OCI-LY7 (cell line): ENCODE results near the gene S1PR1. TPM values are rescaled to one million over a fixed set of nuclear protein-coding genes. Genes with fewer than 3 reads are reported as not detected.

Source experiments
- BruUV-seq: library from RNA; stranded (reverse); fragments of 400-500 nt; replicated peaks from 2 replicates; lab custom pipeline; 2021; lab: Mats Ljungman, UMichigan
- CTCF ChIA-PET: fragments of 300-600 bp; sonication (Branson Sonifier 250); formaldehyde crosslinking; loops from one replicate; lab custom pipeline; 2022; ENCODE audit warnings: antibody characterized with exemption; ENCODE audit not compliant: unreplicated experiment; lab: Charles Lee
- POLR2A ChIA-PET: fragments of 300-600 bp; sonication (Branson Sonifier 250); formaldehyde crosslinking; loops from one replicate; lab custom pipeline; 2022; ENCODE audit warnings: antibody characterized with exemption; lab: Charles Lee
- DNase-seq: peaks from one replicate; pipeline ENCODE4 v3.0.0-alpha.2; 2015; ENCODE audit warnings: low spot score
- H2AFZ ChIP-seq: fragments of 200-600 bp; sonication (generic), shearing (Covaris generic); 2 replicates; pipeline ENCODE4 v1.6.1; 2014; ENCODE audit warnings: mild to moderate bottlenecking, antibody characterized with exemption, low read length, moderate library complexity
- H3K27ac ChIP-seq: fragments of 200-600 bp; sonication (generic); 2 replicates; pipeline ENCODE4 v1.5.1; 2014; ENCODE audit warnings: mixed run types, low read depth, mild to moderate bottlenecking, moderate library complexity, low read length, inconsistent platforms; ENCODE audit not compliant: poor library complexity, severe bottlenecking
- H3K36me3 ChIP-seq: fragments of 200-600 bp; sonication (generic); 2 replicates; pipeline ENCODE4 v1.6.1; 2014; ENCODE audit warnings: mild to moderate bottlenecking, antibody characterized with exemption, low read length, moderate library complexity, mixed read lengths; ENCODE audit not compliant: insufficient read depth
- H3K4me1 ChIP-seq: fragments of 200-600 bp; sonication (generic); 2 replicates; pipeline ENCODE4 v1.5.1; 2014; ENCODE audit warnings: mild to moderate bottlenecking, low read length; ENCODE audit not compliant: insufficient read depth, poor library complexity, severe bottlenecking
- H3K4me2 ChIP-seq: fragments of 200-600 bp; sonication (generic); 2 replicates; pipeline ENCODE4 v1.6.1; 2014; ENCODE audit warnings: mild to moderate bottlenecking, low read length
- H3K4me3 ChIP-seq: fragments of 200-600 bp; sonication (generic); 2 replicates; pipeline ENCODE4 v1.5.1; 2014; ENCODE audit warnings: mild to moderate bottlenecking, low read depth, low read length; ENCODE audit not compliant: poor library complexity, severe bottlenecking
- H3K79me2 ChIP-seq: fragments of 200-600 bp; sonication (generic); 2 replicates; pipeline ENCODE4 v1.6.1; 2016; ENCODE audit warnings: low read depth, mild to moderate bottlenecking, low read length, moderate library complexity, mixed read lengths; ENCODE audit not compliant: insufficient read depth
- H3K9me2 ChIP-seq: fragments of 200-600 bp; sonication (generic); 2 replicates; pipeline ENCODE4 v1.6.1; 2016; ENCODE audit warnings: mild to moderate bottlenecking, low read length, mixed read lengths; ENCODE audit not compliant: insufficient read depth
- H3K9me3 ChIP-seq: fragments of 200-600 bp; sonication (generic); 2 replicates; pipeline ENCODE4 v1.6.1; 2014; ENCODE audit warnings: mild to moderate bottlenecking, mixed run types, low read length, mixed read lengths
- H4K20me1 ChIP-seq: fragments of 200-600 bp; sonication (generic); 2 replicates; pipeline ENCODE4 v1.6.1; 2014; ENCODE audit warnings: mild to moderate bottlenecking, antibody characterized with exemption, low read length, moderate library complexity, mixed read lengths; ENCODE audit not compliant: insufficient read depth
- EZH2phosphoT487 ChIP-seq: fragments of 200-600 bp; sonication (generic); IDR thresholded peaks from 2 replicates; pipeline ENCODE4 v1.6.1; 2018; ENCODE audit warnings: low read depth, borderline replicate concordance, mild to moderate bottlenecking, mixed run types, antibody characterized with exemption, low read length, moderate library complexity, mixed read lengths
- intact Hi-C: fragments of 100-400 bp; cut with micrococcal nuclease; formaldehyde crosslinking; loops from one replicate; pipeline ENCODE4 v1.10.0; 2022; ENCODE audit not compliant: unreplicated experiment
- total RNA-seq, 2 experiments: library from RNA; depleted of rRNA in 1 of 2; stranded (reverse); fragments of >200 nt in 1 of 2; shearing (Covaris generic) in 1 of 2; gene quantifications; 2 replicates each; pipeline ENCODE4 v1.2.3, GENCODE V29; 2014 to 2022
- TF ChIP-seq, protein P1 (sequence below): fragments of 200-600 bp; sonication (generic); conservative IDR thresholded peaks from 2 replicates; pipeline ENCODE4 v1.5.1; 2014; ENCODE audit warnings: mild to moderate bottlenecking, antibody characterized with exemption, low read length, moderate library complexity, mixed read lengths

S1PR1 gene
- total RNA-seq, 2 experiments from 2014 or later = 0.41 TPM; not detected in 1

- H3K4me1 ChIP-seq = peaks cover 38% of the 10 kb centered on the region
- no peaks in the 10 kb centered on the region for H3K9me2 ChIP-seq
- peak overlapping the region; percentile 36 for H3K4me3 ChIP-seq
- peak; percentile 73 for DNase-seq
- no peaks in the 10 kb centered on the region for H3K36me3 ChIP-seq
- POLR2A ChIA-PET = interaction anchor here (0.6 to 1.2 kb wide), 7 partner anchors 8 to 213 kb away, joined by 3 to 6 read pairs (median 3); partner anchors contain the start of gene DPH5
- no TSS peak for BruUV-seq
- TF ChIP-seq EZH2phosphoT487 = no peak
- TF ChIP-seq, protein P1, sequence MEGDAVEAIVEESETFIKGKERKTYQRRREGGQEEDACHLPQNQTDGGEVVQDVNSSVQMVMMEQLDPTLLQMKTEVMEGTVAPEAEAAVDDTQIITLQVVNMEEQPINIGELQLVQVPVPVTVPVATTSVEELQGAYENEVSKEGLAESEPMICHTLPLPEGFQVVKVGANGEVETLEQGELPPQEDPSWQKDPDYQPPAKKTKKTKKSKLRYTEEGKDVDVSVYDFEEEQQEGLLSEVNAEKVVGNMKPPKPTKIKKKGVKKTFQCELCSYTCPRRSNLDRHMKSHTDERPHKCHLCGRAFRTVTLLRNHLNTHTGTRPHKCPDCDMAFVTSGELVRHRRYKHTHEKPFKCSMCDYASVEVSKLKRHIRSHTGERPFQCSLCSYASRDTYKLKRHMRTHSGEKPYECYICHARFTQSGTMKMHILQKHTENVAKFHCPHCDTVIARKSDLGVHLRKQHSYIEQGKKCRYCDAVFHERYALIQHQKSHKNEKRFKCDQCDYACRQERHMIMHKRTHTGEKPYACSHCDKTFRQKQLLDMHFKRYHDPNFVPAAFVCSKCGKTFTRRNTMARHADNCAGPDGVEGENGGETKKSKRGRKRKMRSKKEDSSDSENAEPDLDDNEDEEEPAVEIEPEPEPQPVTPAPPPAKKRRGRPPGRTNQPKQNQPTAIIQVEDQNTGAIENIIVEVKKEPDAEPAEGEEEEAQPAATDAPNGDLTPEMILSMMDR = no peak
- no peaks in the 10 kb centered on the region for H3K9me3 ChIP-seq
- CTCF ChIA-PET = no interaction called here
- H3K79me2 ChIP-seq = no peaks in the 10 kb centered on the region
- intact Hi-C loops = loop anchor here (2.0 to 5.0 kb wide), 3 partner anchors 51 to 311 kb away; no protein-coding TSS in a partner anchor
- no peak overlapping the region for H2AFZ ChIP-seq
- H3K4me2 ChIP-seq = peak overlapping the region; percentile 62
- H3K27ac ChIP-seq = no peak overlapping the region
- H4K20me1 ChIP-seq = 0 out of 2 replicates have a peak, but pooled peaks cover 6% of the 10 kb centered on the region
Observed at GRCh38 chr1:101238031-101238628, 1.3 kb downstream of the S1PR1 start.

GRCh38 chr1:101238681-101239094 is 1.9 kb downstream of the S1PR1 start:
- H3K79me2 ChIP-seq = no peaks in the 10 kb centered on the region
- no peaks in the 10 kb centered on the region for H3K36me3 ChIP-seq
- 0 out of 2 replicates have a peak, but pooled peaks cover 6% of the 10 kb centered on the region for H4K20me1 ChIP-seq
- intact Hi-C loops = loop anchor here (2.0 to 5.0 kb wide), 3 partner anchors 50 to 311 kb away; no protein-coding TSS in a partner anchor
- peaks cover 38% of the 10 kb centered on the region for H3K4me1 ChIP-seq
- ChIA-PET POLR2A (interaction anchor here (0.6 to 1.2 kb wide), 6 partner anchors 9 to 213 kb away, joined by 3 to 6 read pairs (median 3); partner anchors contain the start of gene DPH5), CTCF (interaction anchor here (0.5 kb wide), 1 partner anchor 223 kb away, joined by 3 read pairs; no protein-coding TSS in a partner anchor)
- no peaks in the 10 kb centered on the region for H3K9me2 ChIP-seq
- H3K9me3 ChIP-seq = no peaks in the 10 kb centered on the region
- no peak overlapping the region for H3K4me3 ChIP-seq
- H3K4me2 ChIP-seq = peak overlapping the region; percentile 62
- no peak overlapping the region for H3K27ac ChIP-seq
- peak; percentile 78 for DNase-seq
- no TSS peak for BruUV-seq
- H2AFZ ChIP-seq = no peak overlapping the region
- TF ChIP-seq EZH2phosphoT487 = no peak
- TF ChIP-seq, protein P1 = peak; percentile 97
